GM12874 (cell line): ENCODE results near the gene GALNT16.

ENCODE experiments used
- TF ChIP-seq, protein P1 (sequence below): IDR thresholded peaks from 2 replicates; pipeline ENCODE4 v1.5.1; 2011; ENCODE audit warnings: low read depth, mild to moderate bottlenecking, control low read depth, low read length, moderate library complexity; ENCODE audit not compliant: insufficient read depth

Gene GALNT16

DNA sequence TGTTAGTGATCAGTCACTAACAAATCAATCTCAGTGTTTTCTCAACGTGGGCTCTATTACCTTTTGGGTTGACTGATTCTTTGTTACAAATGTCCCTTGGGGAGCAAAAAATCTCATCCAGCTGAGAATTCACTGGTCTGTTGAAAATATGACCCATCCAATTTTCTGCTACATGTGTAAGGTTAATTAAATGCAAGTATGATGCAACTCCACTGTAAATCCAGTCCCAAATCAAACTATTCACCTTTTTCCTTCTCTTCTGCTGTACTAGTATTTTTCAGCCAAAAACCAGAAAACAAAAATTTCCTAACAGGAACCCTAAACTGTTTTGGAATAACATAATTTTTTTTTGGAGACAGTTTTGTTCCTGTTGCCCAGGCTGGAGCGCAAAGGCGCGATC lies 136.0 kb downstream of the GALNT16 start:
- TF ChIP-seq, protein P1, sequence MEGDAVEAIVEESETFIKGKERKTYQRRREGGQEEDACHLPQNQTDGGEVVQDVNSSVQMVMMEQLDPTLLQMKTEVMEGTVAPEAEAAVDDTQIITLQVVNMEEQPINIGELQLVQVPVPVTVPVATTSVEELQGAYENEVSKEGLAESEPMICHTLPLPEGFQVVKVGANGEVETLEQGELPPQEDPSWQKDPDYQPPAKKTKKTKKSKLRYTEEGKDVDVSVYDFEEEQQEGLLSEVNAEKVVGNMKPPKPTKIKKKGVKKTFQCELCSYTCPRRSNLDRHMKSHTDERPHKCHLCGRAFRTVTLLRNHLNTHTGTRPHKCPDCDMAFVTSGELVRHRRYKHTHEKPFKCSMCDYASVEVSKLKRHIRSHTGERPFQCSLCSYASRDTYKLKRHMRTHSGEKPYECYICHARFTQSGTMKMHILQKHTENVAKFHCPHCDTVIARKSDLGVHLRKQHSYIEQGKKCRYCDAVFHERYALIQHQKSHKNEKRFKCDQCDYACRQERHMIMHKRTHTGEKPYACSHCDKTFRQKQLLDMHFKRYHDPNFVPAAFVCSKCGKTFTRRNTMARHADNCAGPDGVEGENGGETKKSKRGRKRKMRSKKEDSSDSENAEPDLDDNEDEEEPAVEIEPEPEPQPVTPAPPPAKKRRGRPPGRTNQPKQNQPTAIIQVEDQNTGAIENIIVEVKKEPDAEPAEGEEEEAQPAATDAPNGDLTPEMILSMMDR: no peak

DNA sequence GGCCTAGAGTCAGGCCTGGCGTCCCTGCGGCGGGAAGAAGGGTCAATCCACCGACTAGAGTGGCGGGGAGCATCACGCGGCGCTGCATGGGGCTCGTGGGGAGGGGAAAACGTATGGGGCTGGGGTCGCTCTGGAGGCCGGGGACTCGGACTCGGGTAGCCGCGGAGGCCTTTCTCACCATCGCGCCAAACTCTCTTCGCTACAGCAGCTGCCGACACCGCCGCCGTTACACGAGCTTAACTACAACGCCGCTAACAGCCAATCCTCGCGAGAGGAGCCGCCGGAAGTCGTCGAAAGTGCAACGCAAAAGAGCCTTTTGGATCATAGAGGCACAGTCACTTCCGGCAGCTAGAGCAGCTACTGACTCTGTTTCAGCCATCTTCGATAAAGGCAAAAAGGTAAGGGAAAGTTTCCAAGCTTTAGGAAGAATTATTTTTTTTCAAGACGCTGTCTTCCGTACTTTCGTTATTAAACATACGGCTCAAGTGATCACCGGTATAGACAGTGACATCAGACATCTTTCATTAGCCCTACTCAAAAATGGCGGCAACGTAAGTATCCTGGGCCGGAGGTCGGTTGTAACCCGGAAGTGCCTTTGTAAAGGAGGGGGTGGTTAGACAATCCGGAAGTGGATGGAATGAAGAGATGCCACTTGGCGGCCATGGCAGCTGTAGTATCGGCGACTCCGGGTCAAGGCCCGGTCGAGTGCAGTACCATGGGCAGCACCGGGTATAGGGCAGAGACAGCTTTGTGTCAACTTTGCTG lies 138.3 kb downstream of the GALNT16 start, which contains the start of the genes ERH and SLC39A9:
Gene ERH (minus strand): TSS at position 247 of the 765 bp plus-strand sequence. CDS start 66 bp downstream, at position 181.
Gene SLC39A9 (plus strand): TSS at position 640 of the 765 bp plus-strand sequence. CDS start 678 bp downstream, outside the sequence.
- TF ChIP-seq, protein P1: no peak

GRCh38 chr14:69398818-69399210 lies 138.9 kb downstream of the GALNT16 start:
- TF ChIP-seq, protein P1: no peak

DNA sequence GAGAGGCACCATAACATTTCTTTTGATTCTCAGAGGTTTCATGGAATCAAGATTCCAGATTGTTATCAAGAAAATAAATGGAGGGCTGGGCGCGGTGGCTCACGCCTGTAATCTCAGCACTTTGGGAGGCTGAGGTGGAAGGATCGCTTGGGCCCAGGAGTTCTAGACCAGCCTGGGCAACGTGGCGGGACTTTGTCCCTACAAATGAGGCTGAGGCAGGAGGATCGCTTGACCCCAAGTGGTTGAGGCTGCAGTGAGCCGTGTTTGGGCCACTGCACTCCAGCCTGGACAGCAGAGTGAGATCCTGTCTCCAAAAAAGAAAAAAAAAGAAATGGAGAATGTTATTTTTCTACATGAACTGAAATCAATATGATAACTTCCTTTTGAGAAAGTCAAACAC lies 139.8 kb downstream of the GALNT16 start:
- TF ChIP-seq, protein P1: no peak

DNA sequence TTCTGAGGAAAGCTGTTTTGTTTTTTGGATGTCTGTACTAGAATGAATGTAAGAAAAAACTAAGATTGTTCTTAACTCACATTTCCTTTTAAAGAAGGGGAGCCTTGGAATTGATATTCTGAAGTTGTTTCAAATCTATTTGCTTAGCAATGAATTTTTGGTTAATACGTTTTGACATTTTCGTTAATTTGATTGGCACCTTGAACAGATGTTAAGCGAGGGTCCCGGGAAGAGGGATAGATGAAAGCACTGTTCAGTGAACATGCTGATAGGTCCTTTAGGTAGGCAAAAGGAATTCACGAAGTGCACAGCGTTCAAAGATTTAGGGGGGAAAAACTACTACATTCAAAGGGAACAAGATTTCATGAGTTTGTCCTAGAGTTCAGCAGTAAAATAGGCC lies 140.2 kb downstream of the GALNT16 start:
- TF ChIP-seq, protein P1: no peak

DNA sequence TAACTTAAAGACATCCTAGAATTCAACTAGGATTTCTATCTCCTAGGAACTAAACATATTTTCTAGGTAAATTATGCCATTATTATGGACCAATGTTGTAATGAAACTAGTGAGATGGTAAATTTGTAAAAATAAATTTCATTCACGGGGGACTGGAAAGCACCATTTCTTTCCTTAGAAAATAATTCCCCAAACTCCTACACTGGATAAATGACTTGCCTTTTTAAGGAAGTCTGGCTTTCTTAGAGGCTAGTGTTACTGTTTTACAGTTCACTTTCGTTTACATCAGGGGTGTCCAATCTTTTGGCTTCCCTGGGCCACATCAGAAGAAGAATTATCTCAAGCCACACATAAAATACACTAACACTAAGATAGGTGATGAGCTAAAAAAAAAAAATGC lies 141.9 kb downstream of the GALNT16 start:
- TF ChIP-seq, protein P1: no peak

- TF ChIP-seq, protein P1: no peak
Observed at GRCh38 chr14:69404478-69404877, 144.5 kb downstream of the GALNT16 start.
